ENCODE data around the gene BACE1.

BACE1 gene

GRCh38 chr11:117298195-117298594 lies 17.9 kb downstream of the BACE1 start:
- no peak for TF ChIP-seq CTCF (IDR thresholded peaks at IDR 0.05)
- no peak overlapping the region for H3K4me2 ChIP-seq (ENCODE audit: low read length)
- H3K9ac ChIP-seq, result no peak overlapping the region
- H3K9me3 ChIP-seq (ENCODE audit: control insufficient read depth, low read length), result no peaks in the 10 kb centered on the region
- H3K79me2 ChIP-seq, result no peaks in the 10 kb centered on the region
- no peak overlapping the region for H3K4me3 ChIP-seq (ENCODE audit: low read depth, low read length)
- H2AFZ ChIP-seq, result no peak overlapping the region
- H3K36me3 ChIP-seq (ENCODE audit: control insufficient read depth, insufficient read depth, low read length), result no peaks in the 10 kb centered on the region
- no peaks in the 10 kb centered on the region for H3K4me1 ChIP-seq
- H3K27ac ChIP-seq, result no peak overlapping the region
- H3K27me3 ChIP-seq (ENCODE audit: control insufficient read depth, insufficient read depth, low read length), result no peaks in the 10 kb centered on the region

- no peaks in the 10 kb centered on the region for H3K36me3 ChIP-seq (ENCODE audit: control insufficient read depth, insufficient read depth, low read length)
- H3K9ac ChIP-seq, result no peak overlapping the region
- H3K79me2 ChIP-seq, result no peaks in the 10 kb centered on the region
- no peaks in the 10 kb centered on the region for H3K27me3 ChIP-seq (ENCODE audit: control insufficient read depth, insufficient read depth, low read length)
- TF ChIP-seq CTCF (IDR thresholded peaks at IDR 0.05), result no peak
- no peak overlapping the region for H3K4me2 ChIP-seq (ENCODE audit: low read length)
- no peaks in the 10 kb centered on the region for H3K9me3 ChIP-seq (ENCODE audit: control insufficient read depth, low read length)
- no peak overlapping the region for H3K27ac ChIP-seq
- no peak overlapping the region for H2AFZ ChIP-seq
- H3K4me1 ChIP-seq, result no peaks in the 10 kb centered on the region
- H3K4me3 ChIP-seq (ENCODE audit: low read depth, low read length), result no peak overlapping the region
Measured at GRCh38 chr11:117296881-117297280, 19.2 kb downstream of the BACE1 start.

GRCh38 chr11:117295438-117296137 lies 20.5 kb downstream of the BACE1 start:
- Histone ChIP-seq H2AFZ (no peak overlapping the region), H3K4me1 (no peaks in the 10 kb centered on the region), H3K9ac (no peak overlapping the region), H3K27me3 (ENCODE audit: control insufficient read depth, insufficient read depth, low read length) (no peaks in the 10 kb centered on the region), H3K36me3 (ENCODE audit: control insufficient read depth, insufficient read depth, low read length) (no peaks in the 10 kb centered on the region), H3K9me3 (ENCODE audit: control insufficient read depth, low read length) (no peaks in the 10 kb centered on the region), H3K79me2 (no peaks in the 10 kb centered on the region), H3K4me2 (ENCODE audit: low read length) (no peak overlapping the region), H3K4me3 (ENCODE audit: low read depth, low read length) (no peak overlapping the region), H3K27ac (no peak overlapping the region)
- no peak for TF ChIP-seq CTCF (IDR thresholded peaks at IDR 0.05)

- Histone ChIP-seq H3K9me3 (ENCODE audit: control insufficient read depth, low read length) (no peaks in the 10 kb centered on the region), H3K4me2 (ENCODE audit: low read length) (no peak overlapping the region), H3K36me3 (ENCODE audit: control insufficient read depth, insufficient read depth, low read length) (no peaks in the 10 kb centered on the region), H3K79me2 (no peaks in the 10 kb centered on the region), H3K4me3 (ENCODE audit: low read depth, low read length) (no peak overlapping the region), H3K27me3 (ENCODE audit: control insufficient read depth, insufficient read depth, low read length) (no peaks in the 10 kb centered on the region), H3K27ac (no peak overlapping the region), H3K4me1 (no peaks in the 10 kb centered on the region), H2AFZ (no peak overlapping the region), H3K9ac (no peak overlapping the region)
- no peak for TF ChIP-seq CTCF (IDR thresholded peaks at IDR 0.05)
Measured at GRCh38 chr11:117292616-117293015, 23.4 kb downstream of the BACE1 start.

- no peak within 1 kb of the TSS for H2AFZ ChIP-seq
- H3K36me3 ChIP-seq (ENCODE audit: control insufficient read depth, insufficient read depth, low read length), result no peaks in the 10 kb centered on the region
- H3K27ac ChIP-seq, result no peak within 1 kb of the TSS
- TF ChIP-seq CTCF (IDR thresholded peaks at IDR 0.05), result no peak
- H3K9me3 ChIP-seq (ENCODE audit: control insufficient read depth, low read length), result no peaks in the 10 kb centered on the region
- H3K79me2 ChIP-seq, result no peaks in the 10 kb centered on the region
- no peak within 1 kb of the TSS for H3K4me3 ChIP-seq (ENCODE audit: low read depth, low read length)
- H3K9ac ChIP-seq, result no peak within 1 kb of the TSS
- no peaks in the 10 kb centered on the region for H3K27me3 ChIP-seq (ENCODE audit: control insufficient read depth, insufficient read depth, low read length)
- no peaks in the 10 kb centered on the region for H3K4me1 ChIP-seq
- H3K4me2 ChIP-seq (ENCODE audit: low read length), result no peak within 1 kb of the TSS
Measured at GRCh38 chr11:117290809-117291396, 25.2 kb downstream of the BACE1 start, which contains the start of gene BACE1-AS. TSS of gene BACE1-AS (plus strand) at chr11:117291346.
